GM19239 (cell line): ENCODE results near the gene ENDOD1.
"Not testable (repeated sequence)": the region's sequence is repeated elsewhere in the genome, so short reads cannot be mapped to it uniquely, and the experiment has no call there.

Experiments
- DNase-seq: peaks from one replicate; pipeline ENCODE4 v3.0.0; 2011; ENCODE audit warnings: low spot score; ENCODE audit not compliant: insufficient read length
- FAIRE-seq: peaks from 2 replicates; lab custom pipeline; 2011; peaks lifted over from hg19 to GRCh38; lab: Jason Lieb, UNC

ENDOD1 gene

DNA sequence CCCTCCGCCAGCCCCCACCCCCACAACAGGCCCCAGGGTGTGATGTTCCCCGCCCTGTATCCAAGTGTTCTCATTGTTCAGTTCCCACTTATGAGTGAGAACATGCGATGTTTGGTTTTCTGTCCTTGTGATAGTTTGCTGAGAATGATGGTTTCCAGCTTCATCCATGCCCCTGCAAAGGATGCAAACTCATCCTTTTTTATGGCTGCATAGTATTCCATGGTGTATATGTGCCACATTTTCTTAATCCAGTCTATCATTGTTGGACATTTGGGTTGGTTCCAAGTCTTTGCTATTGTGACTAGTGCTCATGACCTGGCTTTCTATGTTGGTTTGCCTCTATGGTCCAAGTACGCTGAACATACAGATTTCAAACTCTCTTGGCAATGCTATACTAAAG, 47.1 kb downstream of the ENDOD1 start:
- FAIRE-seq, DNase-seq: not testable (repeated sequence)

DNA sequence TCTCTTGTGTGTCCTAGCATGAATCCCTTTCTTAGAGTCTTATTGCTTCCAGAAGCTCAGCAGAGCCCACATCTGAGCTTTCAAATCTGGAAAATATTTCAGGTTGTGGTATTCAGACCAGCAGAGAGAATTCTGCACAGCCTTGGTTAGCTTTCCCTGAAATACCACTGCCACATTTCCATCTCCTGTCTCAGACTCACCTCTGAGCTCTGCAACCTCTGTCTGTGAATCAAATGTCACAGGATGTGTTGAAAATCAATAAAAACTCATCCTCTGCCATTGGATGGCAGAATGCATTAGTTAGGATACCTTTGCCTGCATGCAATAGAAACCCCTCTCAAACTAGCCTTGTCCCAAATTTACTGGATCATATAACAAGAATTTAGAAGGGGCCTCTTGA, 47.7 kb downstream of the ENDOD1 start:
- FAIRE-seq: no peak
- DNase-seq: no peak

DNA sequence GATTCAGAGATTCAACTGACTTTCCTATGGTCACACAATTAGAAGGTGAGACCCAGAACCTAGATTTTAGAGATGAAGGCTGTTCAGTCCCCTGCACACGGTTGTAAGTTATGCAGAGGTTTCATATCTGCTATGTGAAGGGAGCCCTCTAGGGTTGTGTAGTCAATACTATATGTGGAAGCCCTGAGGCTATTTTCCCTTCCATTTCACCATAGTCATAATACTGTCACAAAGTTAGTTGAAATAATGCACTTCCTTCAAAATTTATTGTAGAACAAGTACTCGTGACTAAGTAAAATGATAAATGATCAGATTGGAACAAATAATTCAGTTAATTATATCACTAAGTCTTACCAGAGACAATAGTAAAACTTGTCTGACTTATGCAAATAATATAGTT, 48.8 kb downstream of the ENDOD1 start:
- DNase-seq (no peak), FAIRE-seq (peak; percentile 80)

DNA sequence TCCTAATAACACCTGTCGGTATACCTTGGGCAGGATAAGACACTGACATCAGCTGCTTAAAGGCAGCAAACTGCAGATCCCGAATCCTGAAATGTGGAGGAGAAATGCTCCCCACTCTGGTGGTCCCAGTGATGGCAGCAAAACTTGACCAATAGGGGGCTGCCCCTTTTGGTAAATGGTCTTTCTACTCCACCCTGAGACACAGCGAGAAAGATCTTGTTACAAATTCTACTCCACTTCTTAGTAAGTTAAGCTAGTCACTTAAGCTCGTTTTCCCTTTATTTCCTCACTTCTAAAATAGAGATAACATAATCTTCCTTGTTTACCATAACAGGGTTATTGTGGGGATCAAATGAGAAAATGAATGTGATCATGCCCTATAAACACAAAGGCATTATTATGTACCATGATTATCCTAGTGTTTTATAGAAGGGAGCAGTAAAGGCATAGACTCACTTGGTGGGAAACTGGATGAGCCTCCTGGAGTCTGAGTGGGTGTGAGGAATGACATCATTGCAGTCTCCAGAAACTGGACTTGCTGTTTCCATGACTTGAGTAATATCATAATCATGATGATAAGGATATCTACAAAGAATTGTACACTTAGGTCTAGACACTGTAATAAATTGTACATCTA, 50.9 kb downstream of the ENDOD1 start:
- no peak for FAIRE-seq
- DNase-seq: no peak

DNA sequence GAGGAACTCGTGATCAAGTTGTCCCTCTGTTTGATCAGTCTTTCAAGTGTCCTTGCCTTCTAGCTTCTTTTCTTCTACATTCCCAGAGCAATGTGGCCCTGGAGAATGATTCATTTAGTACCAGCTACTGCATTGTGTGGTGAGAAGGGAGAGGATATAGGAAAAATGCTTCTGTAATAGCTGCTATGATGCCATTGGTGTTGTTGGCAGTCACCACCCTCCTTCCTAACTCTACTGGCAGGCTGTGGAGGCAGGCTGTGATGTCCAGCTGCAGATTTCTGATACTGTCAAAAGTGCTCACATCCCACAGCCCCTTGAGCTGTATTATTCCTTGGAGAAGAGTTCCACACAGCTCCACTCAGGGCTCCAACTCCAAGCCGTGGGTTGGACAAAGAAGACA, 52.8 kb downstream of the ENDOD1 start:
- DNase-seq: no peak
- no peak for FAIRE-seq

DNA sequence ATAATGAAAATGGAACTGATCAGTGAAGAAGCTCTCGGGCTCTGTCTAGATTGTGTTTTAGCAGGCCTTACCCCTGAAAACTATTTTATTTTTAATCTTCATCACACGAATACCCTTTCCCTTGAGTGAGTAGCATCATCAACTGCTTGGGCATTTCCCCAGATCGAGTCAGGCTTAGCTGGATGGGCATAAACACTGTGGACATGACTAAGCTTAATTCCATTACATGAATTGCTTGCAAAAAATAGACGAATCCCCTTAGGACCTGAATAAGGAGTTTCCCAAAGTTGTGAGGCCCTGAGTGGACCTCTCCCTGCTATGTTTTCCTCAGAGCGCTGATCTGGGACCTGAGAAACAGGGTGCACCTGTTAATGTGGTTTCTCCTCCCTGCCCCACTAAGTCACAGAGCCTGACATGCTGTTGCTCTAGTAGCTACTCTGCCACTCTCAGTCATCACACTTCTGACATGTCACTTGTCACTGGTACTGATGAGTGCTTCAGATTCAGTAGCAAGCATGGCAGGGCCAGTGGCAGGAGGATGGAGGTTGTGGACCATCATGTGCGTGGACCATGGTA, 53.5 kb downstream of the ENDOD1 start:
- FAIRE-seq (no peak), DNase-seq (no peak)

DNA sequence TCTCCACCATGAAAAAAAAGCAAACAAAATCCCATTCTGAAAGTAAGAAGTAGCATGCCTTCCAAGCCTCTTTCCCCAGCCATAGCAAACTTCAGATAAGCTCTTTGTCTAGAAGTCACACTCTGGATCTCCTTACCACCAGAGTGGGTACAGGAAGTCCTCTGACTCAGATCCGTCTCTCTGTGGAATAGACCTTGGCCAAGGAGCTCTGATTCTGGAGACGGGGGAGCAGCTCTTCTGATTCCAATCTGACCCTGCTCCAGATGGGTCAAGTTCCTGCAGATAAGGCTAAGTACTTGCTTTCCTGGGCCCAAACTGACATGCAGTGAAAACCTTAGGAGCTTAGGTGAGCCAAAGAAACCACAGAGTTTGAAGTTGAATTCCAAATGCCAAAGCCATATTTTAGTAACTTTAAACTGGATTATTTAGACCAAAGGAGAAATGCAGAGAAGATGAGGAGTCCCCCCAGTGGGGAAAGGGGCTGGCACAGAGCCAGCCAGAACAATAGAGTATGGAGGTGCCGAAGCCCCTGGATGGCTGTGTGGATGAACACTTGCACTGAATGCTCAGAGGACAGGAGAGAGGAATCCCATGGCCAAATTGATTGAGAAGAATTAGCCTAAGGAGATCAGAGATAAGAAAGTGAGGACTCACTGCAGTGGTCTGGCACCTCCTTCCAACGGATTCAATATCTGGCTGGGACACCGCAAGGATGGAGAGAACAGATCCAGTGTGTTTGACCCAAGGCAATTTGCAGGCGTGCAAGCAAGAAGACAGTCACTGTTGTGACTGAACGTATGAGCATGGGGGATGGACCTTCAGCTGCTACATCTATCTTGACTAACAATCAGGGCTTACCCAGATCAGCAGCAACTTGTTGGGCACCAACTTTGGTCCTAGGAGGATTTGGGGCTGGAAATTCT, 54.9 kb downstream of the ENDOD1 start:
- DNase-seq: no peak
- no peak for FAIRE-seq

DNA sequence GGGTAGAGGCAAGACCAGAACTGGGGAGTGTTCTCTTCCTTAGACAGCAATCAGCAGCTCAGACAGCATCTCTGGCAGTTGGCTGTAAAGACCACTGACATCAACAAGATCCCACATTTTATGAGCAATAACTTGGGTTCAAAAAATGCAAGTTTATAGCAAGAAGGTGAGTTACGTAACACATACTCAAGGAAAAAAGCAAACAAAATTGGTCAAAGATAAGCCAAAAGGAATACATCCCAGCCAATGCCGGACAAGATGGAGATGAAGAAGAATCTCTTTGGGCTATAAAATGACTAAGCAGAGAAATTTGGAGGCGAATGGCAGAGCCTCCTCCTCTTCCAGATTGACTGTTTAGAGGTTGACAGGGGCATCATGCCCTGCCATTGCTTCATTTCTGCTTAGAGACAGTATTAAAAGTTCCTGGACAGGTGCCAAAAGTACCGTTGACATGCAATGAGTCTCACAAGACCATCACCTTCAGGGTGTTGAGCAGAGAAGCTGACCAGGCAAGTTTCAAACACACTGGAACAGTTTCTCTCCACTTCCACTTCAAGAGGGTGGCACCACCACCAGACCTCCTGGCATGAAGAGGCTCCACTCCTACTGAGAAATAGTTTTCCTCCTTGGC, 55.9 kb downstream of the ENDOD1 start:
- FAIRE-seq: no peak
- DNase-seq: no peak

DNA sequence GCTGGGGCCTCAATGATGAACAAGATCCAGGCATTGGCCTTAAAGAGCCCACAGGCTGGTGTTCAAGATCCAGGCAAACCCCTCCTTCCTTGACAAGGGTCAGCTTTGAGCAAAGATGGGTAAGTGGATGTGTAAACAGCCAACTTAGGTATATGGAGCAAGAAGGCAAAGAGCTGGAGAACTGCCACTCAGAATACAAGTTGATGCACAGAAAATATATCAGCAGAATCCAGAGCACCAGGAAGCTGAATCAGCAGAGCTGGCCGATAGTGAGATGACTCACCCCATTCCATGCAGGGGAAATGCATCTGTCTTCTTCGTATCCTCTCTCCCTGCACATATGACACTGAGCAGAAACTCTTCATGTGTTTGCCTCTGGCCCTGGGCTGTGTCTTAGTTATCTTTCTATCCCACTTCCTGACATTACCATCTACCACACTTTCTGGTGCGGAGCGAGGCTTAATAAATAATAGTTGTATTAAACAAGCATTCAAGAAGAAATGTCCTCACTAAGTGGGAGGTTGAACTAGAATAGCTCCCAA, 57.8 kb downstream of the ENDOD1 start:
- DNase-seq (no peak), FAIRE-seq (no peak)

DNA sequence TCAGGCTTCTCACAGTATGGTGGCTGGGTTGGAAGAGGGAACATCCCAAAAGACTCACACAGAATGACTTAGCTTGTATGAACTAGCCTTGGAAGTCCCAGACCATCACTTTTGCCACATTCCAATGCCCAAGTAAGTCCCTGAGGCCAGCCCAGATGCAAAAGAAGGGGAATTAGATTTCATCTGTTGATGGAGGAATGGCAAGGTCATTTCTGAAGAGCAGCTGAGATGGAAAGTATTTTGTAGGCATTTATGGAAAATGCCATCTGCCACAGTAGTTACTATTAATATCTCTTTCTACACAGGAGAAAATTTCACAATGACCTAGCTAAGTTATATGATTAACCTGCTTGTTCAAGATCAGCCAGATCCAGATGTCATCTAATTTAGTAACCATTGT, 58.8 kb downstream of the ENDOD1 start:
- no peak for FAIRE-seq
- DNase-seq: no peak

DNA sequence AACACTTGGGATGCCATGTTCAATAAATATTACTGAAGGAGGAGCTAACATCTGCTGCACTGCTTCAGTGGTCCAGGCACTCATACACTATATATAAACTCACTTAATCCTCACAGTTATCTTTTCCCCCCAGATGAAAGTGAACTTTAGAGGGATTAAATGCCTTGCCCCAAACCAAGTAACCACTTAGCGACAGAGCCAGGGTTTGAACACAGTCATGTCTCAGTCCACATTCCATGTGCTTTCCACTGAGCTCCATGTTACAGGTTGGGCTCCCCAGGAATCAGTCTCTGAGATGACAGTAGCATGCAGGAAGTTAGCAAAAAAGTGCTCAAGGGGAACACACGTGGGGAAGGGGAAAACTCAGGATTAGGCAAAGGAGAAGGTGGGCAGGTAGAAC, 59.3 kb downstream of the ENDOD1 start:
- no peak for FAIRE-seq

DNA sequence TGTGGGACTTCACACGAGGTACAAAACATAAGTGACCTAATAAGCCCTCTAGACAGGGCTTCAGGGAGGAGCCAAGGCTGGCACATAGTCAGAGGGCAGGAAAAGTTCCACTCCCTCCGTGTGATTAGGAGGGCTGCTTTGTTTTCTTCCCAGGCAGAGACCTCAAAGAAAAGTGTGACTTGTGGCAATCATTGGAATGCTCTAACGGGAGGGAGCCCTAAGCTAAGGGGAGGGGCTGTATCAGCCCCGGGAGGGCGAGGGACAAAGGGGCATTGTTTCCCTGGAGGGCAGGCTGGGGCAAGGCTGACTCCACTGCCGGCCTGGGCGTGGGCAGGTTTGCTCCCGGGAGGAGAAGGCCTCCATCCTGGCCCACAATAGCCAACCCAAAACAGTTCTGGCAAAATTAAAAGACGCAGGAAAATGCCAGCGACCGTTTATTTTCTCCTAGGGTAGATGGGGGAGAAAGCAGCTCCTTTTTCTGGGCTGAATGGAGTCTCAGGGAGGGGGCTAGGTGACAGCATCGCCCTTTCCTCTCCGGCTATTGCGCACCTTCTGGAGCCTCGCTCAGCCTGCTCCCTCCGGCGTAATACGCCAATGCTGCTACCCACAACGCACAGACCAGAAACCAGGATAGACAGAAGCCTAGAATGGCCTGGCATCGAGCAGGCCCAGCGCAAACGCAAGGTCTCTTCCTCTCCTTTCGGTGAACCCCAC, 60.2 kb downstream of the ENDOD1 start:
- DNase-seq: no peak
- FAIRE-seq: no peak

More for the DNA sequence above, 59.3 kb downstream of the ENDOD1 start:
- DNase-seq: no peak

DNA sequence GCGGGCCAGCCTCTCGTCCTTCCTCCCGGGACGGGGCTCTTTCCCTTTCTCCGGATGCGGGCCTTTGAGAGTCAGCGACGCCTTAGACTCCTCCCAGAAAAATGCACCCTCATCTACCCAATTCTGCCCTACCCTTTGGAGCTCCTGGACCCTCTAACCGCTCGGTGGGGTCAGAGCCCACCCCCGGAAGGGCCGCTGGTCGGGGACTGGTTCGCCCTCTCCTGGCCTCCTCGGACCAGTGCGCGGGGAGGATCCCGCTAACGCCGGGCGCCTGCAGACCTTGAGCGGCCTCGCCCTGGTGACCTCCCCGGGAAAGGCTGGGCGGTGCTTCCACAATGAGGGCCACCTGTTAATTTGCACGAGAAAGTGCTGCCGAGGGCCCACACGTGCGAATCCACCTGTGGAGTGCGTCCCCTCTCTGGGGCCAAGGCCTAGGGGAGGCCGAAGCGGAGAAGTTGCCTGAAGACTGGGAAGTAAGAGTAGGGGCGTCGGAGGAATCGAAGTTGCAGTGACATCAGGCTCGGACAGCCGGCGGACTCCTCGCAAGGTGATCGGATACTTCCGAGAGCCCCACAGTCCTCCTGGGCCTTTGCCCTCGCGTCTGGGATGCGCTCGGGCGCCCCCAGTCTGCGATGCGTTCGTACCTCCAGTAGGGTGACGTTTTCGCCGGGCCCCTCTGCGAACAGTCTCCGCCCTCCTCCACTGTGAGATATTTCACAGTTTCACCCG, 61.5 kb downstream of the ENDOD1 start:
- no peak for FAIRE-seq
- peak; percentile 73 for DNase-seq

DNA sequence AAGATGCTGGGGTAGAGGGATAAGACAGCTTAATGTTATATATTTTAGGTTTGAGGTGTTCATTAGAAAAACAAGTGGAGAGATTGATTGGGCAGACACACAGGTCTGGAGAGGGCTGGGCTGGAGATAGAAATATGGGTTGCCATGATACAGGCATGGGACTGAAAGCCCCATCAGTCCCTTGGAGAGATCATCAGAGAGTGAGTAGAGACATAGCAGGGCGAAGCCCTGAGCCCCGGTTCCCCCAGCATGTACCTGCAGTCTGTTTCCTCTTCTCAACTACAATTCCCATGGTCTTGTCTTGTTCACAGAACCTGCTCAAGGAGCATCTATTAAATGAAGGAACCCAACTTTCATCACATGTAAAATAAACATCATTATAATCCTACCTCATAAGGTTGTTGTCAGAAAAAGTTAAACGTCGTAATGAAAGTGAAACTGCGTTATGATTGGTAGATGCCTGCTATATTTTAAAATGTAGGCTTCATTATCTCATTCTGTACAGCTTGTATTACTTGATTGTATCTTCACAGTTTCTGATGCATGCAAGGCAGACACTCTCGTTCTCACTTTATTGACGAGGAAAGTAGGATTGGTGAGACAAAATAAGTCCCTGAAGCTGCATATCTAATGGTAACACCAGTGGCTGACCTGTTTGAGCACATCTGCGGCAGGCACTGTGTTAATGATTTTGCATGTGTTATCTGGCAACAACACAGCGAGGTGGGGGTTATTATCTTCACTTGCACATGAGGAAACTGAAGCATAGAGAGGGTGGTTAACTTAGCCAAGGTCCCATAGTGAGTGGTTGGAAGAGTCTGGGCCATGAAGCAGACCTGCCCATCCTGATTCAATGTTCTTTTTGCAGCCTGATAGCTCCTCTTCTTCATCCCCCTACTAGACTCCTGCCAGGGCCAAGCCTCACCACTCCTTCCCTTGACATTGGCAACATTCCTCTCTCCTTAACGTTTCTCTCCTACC, 63.5 kb downstream of the ENDOD1 start:
- DNase-seq: no peak
- FAIRE-seq: peak; percentile 90

DNA sequence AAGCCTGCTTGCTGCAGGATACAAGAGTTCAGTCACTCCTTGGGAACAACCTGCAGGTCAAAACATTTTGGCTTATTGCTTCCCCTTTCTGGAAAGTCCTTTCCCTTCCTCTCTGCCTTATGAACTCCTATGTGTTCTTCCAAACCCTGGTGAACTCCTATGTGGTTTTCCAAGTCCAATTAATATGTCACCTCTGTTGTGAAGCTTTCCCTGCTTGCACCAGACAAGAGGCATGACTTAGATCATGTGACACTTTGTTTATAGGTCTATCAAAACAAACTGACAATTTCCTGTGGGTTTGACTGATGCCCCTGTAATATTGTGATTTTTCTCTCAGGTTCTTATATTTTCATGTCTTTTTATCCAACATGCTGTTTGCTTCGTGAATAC, 64.2 kb downstream of the ENDOD1 start:
- FAIRE-seq (peak; percentile 28), DNase-seq (no peak)

DNA sequence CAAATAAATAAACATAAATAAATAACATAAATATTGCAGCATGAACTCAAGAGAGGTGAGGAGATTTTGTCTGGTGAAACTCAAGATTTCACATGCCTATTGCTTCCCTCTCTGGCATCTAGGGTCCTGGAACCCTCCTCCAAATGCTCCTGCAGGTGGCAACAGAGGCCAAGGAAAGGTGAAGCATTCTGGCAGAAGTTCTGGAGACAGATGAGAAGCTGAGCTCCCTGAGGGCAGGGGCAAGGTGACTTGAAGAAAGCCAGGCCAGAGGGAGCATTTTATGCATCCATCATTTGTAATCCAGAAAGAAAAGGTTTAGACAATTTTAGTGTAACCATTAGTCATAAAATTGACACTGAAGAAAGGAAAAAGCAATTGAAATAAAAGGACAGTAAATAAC, 64.9 kb downstream of the ENDOD1 start:
- peak; percentile 72 for FAIRE-seq
- peak; percentile 47 for DNase-seq

DNA sequence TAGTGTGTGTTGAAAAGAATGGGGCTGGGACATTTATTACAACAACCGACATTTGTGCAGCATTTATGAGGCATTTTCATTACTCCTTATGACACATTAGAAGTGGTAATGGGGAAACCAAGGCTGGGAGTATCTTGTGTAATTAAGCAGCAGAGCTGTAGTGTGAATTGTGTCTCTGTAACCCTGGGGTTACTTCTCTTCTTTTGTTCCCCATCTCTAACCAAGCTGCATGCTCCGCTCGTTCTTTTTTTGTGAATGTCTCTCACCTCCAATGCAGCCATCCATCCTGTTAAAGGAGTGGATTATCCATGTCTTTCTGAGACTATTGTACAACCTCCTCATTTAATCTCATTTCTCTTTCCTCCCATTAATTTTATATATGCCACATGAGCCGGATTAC, 65.7 kb downstream of the ENDOD1 start:
- FAIRE-seq (no peak), DNase-seq (no peak)

DNA sequence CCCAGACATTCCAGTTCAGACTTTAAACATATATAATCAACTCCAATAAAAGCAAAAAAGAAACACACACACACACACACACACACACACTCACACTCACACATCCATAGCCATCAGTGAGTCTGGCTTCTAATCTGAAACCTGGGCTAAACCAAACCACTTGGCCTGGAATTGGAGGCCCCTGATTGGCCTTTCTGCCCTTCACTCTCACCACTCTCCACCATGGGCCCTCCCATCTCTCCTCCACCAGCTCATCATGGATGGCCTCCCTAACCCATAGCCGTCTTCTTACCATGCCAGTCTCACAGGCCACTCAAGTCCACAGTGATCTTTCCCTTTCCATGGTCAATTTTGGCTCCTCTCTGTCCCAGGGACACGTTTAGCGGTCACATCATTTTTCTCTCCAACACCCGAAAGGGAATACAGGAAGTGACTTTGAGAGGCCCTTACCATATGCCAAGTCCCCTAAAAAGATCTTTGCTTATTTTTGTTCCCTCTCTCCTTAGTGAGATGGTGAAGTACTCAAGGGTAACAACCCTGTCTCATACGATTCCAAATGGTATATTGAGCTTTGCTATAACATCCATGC, 66.6 kb downstream of the ENDOD1 start:
- no peak for DNase-seq

More for the DNA sequence above, 66.6 kb downstream of the ENDOD1 start:
- FAIRE-seq: no peak
